ENCODE data around the gene SH3PXD2B. TPM values are rescaled to one million over a fixed set of nuclear protein-coding genes. Genes with fewer than 3 reads are reported as not detected.
"Not testable (repeated sequence)": the region's sequence is repeated elsewhere in the genome, so short reads cannot be mapped to it uniquely, and the experiment has no call there.

SH3PXD2B gene
- polyA plus RNA-seq, 10 donors, result 29.8 to 45.2 (median 34.9) TPM

- DNase-seq, result peak; percentile 92 to 99 (median 97)
These were observed 51.0 kb downstream of the SH3PXD2B start for GRCh38 chr5:172403189-172403796.

- no peak for DNase-seq
These were observed 51.7 kb downstream of the SH3PXD2B start for GRCh38 chr5:172402531-172403188.

- DNase-seq, result not testable (repeated sequence)
These were observed 52.3 kb downstream of the SH3PXD2B start for GRCh38 chr5:172402031-172402430.

- no peak for DNase-seq
These were observed 54.5 kb downstream of the SH3PXD2B start for GRCh38 chr5:172399826-172400225.

- no peak for DNase-seq
These were observed 55.0 kb downstream of the SH3PXD2B start for GRCh38 chr5:172399336-172399735.

GRCh38 chr5:172398645-172399044, 55.7 kb downstream of the SH3PXD2B start:
- not testable (repeated sequence) for DNase-seq

GRCh38 chr5:172396994-172397393, 57.3 kb downstream of the SH3PXD2B start:
- not testable (repeated sequence) for DNase-seq

GRCh38 chr5:172396220-172396619, 58.1 kb downstream of the SH3PXD2B start:
- DNase-seq, result no peak

- no peak for DNase-seq
These were observed 58.8 kb downstream of the SH3PXD2B start for GRCh38 chr5:172395483-172395882.

GRCh38 chr5:172389578-172390112, 64.7 kb downstream of the SH3PXD2B start:
- DNase-seq, result no peak

- DNase-seq, result no peak
These were observed 66.0 kb downstream of the SH3PXD2B start for GRCh38 chr5:172388246-172388733.

GRCh38 chr5:172385707-172386106, 68.6 kb downstream of the SH3PXD2B start:
- DNase-seq, result peak in 1 of 3 donors; percentile 44

GRCh38 chr5:172385010-172385563, 69.2 kb downstream of the SH3PXD2B start:
- DNase-seq, result no peak

GRCh38 chr5:172383191-172383802, 71.0 kb downstream of the SH3PXD2B start:
- DNase-seq, result no peak

- DNase-seq, result peak; percentile 55 to 87 (median 74)
These were observed 73.2 kb downstream of the SH3PXD2B start for GRCh38 chr5:172380987-172381643.

- no peak for DNase-seq
These were observed 73.9 kb downstream of the SH3PXD2B start for GRCh38 chr5:172380301-172380986.

- no peak for DNase-seq
These were observed 74.8 kb downstream of the SH3PXD2B start for GRCh38 chr5:172379481-172379880.

GRCh38 chr5:172377856-172378255, 76.5 kb downstream of the SH3PXD2B start:
- no peak for DNase-seq

- no peak for DNase-seq
These were observed 76.9 kb downstream of the SH3PXD2B start for GRCh38 chr5:172377438-172377837.

- no peak for DNase-seq
These were observed 79.5 kb downstream of the SH3PXD2B start for GRCh38 chr5:172374783-172375182.

- DNase-seq, result no peak
These were observed 80.6 kb downstream of the SH3PXD2B start for GRCh38 chr5:172373680-172374079.
